IMR-90 (cell line): Measurements from ENCODE around the gene PMAIP1. TPM values are rescaled to one million over a fixed set of nuclear protein-coding genes. Genes with fewer than 3 reads are reported as not detected.

ENCODE experiments used
- ATAC-seq: fragments of 200-7000 bp; cut with Tn5 transposase; 2 replicates; pipeline ENCODE4 v1.9.1; 2020; ENCODE audit warnings: low read depth, mild to moderate bottlenecking, moderate library complexity
- BruUV-seq: library from RNA; stranded (reverse); fragments of 400-500 nt; replicated peaks from 2 replicates; lab custom pipeline; 2021; lab: Mats Ljungman, UMichigan
- CTCF ChIA-PET: fragments of 300-600 bp; formaldehyde crosslinking; extraction: SDS; loops from one replicate; lab custom pipeline; 2021; ENCODE audit warnings: antibody characterized with exemption; lab: Yijun Ruan, JAX
- POLR2A ChIA-PET: fragments of 300-600 bp; sonication (Branson Sonifier 250); formaldehyde crosslinking; loops from one replicate; lab custom pipeline; 2022; ENCODE audit warnings: antibody characterized with exemption; ENCODE audit not compliant: unreplicated experiment; lab: Charles Lee
- DNase-seq: peaks from one replicate; pipeline ENCODE4 v3.0.0; 2013
- H2AFZ ChIP-seq: replicated peaks from 2 replicates; pipeline ENCODE3; 2013; ENCODE audit warnings: low read length, mild to moderate bottlenecking; ENCODE audit not compliant: poor library complexity
- H2AK5ac ChIP-seq: 2 replicates; pipeline ENCODE4 v1.6.1; 2013; ENCODE audit warnings: low read depth, low read length, inconsistent platforms
- H2AK9ac ChIP-seq: replicated peaks from 2 replicates; pipeline ENCODE3; 2013; ENCODE audit warnings: mild to moderate bottlenecking, low read depth, low read length, moderate library complexity; ENCODE audit not compliant: poor library complexity
- H2BK120ac ChIP-seq: 2 replicates; pipeline ENCODE4 v1.6.1; 2013; ENCODE audit warnings: low read depth, low read length, inconsistent platforms
- H2BK15ac ChIP-seq: 3 replicates; pipeline ENCODE4 v1.6.1; 2013; ENCODE audit warnings: low read depth, low read length, inconsistent platforms
- H2BK20ac ChIP-seq: 2 replicates; pipeline ENCODE4 v1.6.1; 2013; ENCODE audit warnings: low read depth, mild to moderate bottlenecking, inconsistent platforms, low read length, moderate library complexity
- H2BK5ac ChIP-seq: 2 replicates; pipeline ENCODE4 v1.6.1; 2013; ENCODE audit warnings: mild to moderate bottlenecking, low read depth, low read length, inconsistent platforms; ENCODE audit not compliant: poor library complexity, severe bottlenecking
- H3K14ac ChIP-seq: replicated peaks from 2 replicates; pipeline ENCODE4 v1.6.1; 2013; ENCODE audit warnings: low read depth, low read length, inconsistent platforms
- H3K18ac ChIP-seq: 2 replicates; pipeline ENCODE4 v1.6.1; 2013; ENCODE audit warnings: low read depth, low read length, control low read depth
- H3K23ac ChIP-seq: 2 replicates; pipeline ENCODE4 v1.6.1; 2013; ENCODE audit warnings: low read depth, low read length, inconsistent platforms
- H3K27ac ChIP-seq: 2 replicates; pipeline ENCODE4 v1.5.1; 2013; ENCODE audit warnings: mild to moderate bottlenecking, control low read depth, low read length; ENCODE audit not compliant: insufficient read depth
- H3K27me3 ChIP-seq: 2 replicates; pipeline ENCODE4 v1.6.1; 2013; ENCODE audit warnings: low read length; ENCODE audit not compliant: control insufficient read depth, insufficient read depth
- H3K36me3 ChIP-seq: 2 replicates; pipeline ENCODE4 v1.6.1; 2013; ENCODE audit warnings: low read length, mixed read lengths; ENCODE audit not compliant: control insufficient read depth, insufficient read depth
- H3K4ac ChIP-seq: 2 replicates; pipeline ENCODE4 v1.6.1; 2013; ENCODE audit warnings: low read depth, low read length, inconsistent platforms
- H3K4me1 ChIP-seq: 2 replicates; pipeline ENCODE4 v1.6.1; 2013; ENCODE audit warnings: low read length, mixed read lengths; ENCODE audit not compliant: control insufficient read depth, insufficient read depth
- H3K4me2 ChIP-seq: 2 replicates; pipeline ENCODE4 v1.6.1; 2013; ENCODE audit warnings: low read depth, mild to moderate bottlenecking, control low read depth, low read length, moderate library complexity
- H3K4me3 ChIP-seq: 2 replicates; pipeline ENCODE4 v1.5.1; 2013; ENCODE audit warnings: low read depth, mild to moderate bottlenecking, control low read depth, low read length, moderate library complexity; ENCODE audit not compliant: insufficient read depth
- H3K56ac ChIP-seq: 2 replicates; pipeline ENCODE4 v1.6.1; 2013; ENCODE audit warnings: low read length, inconsistent platforms; ENCODE audit not compliant: insufficient read depth; ENCODE audit errors: extremely low read depth
- H3K79me1 ChIP-seq, 2 experiments: 2 replicates each; pipeline ENCODE4 v1.6.1; 2013; ENCODE audit warnings: low read length in 2 of 2, inconsistent platforms in 1 of 2, low read depth in 1 of 2
- H3K9ac ChIP-seq: 2 replicates; pipeline ENCODE4 v1.6.1; 2013; ENCODE audit warnings: low read depth, low read length, control low read depth
- H3K9me1 ChIP-seq: 2 replicates; pipeline ENCODE4 v1.6.1; 2013; ENCODE audit warnings: low read length, inconsistent platforms; ENCODE audit not compliant: insufficient read depth
- H3K9me3 ChIP-seq: 2 replicates; pipeline ENCODE4 v1.6.1; 2013; ENCODE audit warnings: low read length; ENCODE audit not compliant: control insufficient read depth, insufficient read depth
- H4K20me1 ChIP-seq: 2 replicates; pipeline ENCODE4 v1.6.1; 2013; ENCODE audit warnings: low read length, inconsistent platforms; ENCODE audit not compliant: insufficient read depth
- H4K5ac ChIP-seq: 2 replicates; pipeline ENCODE4 v1.6.1; 2013; ENCODE audit warnings: mild to moderate bottlenecking, low read depth, low read length, control low read depth
- H4K8ac ChIP-seq, 2 experiments: 2 replicates each; pipeline ENCODE4 v1.6.1; 2013; ENCODE audit warnings: low read depth in 2 of 2, low read length in 2 of 2, control low read depth in 1 of 2, inconsistent platforms in 1 of 2
- H4K91ac ChIP-seq: 2 replicates; pipeline ENCODE4 v1.6.1; 2013; ENCODE audit warnings: low read depth, low read length, inconsistent platforms; ENCODE audit not compliant: insufficient read depth
- BHLHE40 ChIP-seq: fragments of 150-350 bp; IDR thresholded peaks from 2 replicates; pipeline ENCODE4 v1.6.1; 2016; ENCODE audit warnings: mild to moderate bottlenecking, low read depth, low read length
- CEBPB ChIP-seq: IDR thresholded peaks from 2 replicates; pipeline ENCODE4 v1.6.1; 2012; ENCODE audit warnings: low read depth, low read length, improper control_type of control experiment
- CHD1 ChIP-seq: IDR thresholded peaks from 2 replicates; pipeline ENCODE4 v1.6.1; 2012; ENCODE audit warnings: low read depth, low read length, improper control_type of control experiment
- FOS ChIP-seq: fragments of 150-350 bp; IDR thresholded peaks from 2 replicates; pipeline ENCODE4 v1.6.1; 2016; ENCODE audit warnings: low read depth, low read length
- MAFK ChIP-seq: IDR thresholded peaks from 2 replicates; pipeline ENCODE4 v1.6.1; 2012; ENCODE audit warnings: low read depth, low read length, improper control_type of control experiment
- MAZ ChIP-seq: IDR thresholded peaks from 2 replicates; pipeline ENCODE4 v1.6.1; 2012; ENCODE audit warnings: low read depth, mild to moderate bottlenecking, low read length, improper control_type of control experiment, moderate library complexity, borderline replicate concordance
- MXI1 ChIP-seq: IDR thresholded peaks from 2 replicates; pipeline ENCODE4 v1.6.1; 2012; ENCODE audit warnings: low read depth, mild to moderate bottlenecking, low read length, moderate library complexity, borderline replicate concordance
- NFE2L2 ChIP-seq: fragments of 150-350 bp; IDR thresholded peaks from 2 replicates; pipeline ENCODE4 v1.6.1; 2016; ENCODE audit warnings: low read depth, mild to moderate bottlenecking, low read length
- POLR2A ChIP-seq: IDR thresholded peaks from 2 replicates; pipeline ENCODE4 v1.6.1; 2012; ENCODE audit warnings: mild to moderate bottlenecking, low read depth, low read length
- RAD21 ChIP-seq: IDR thresholded peaks from 2 replicates; pipeline ENCODE4 v1.6.1; 2012; ENCODE audit warnings: low read length, improper control_type of control experiment
- RCOR1 ChIP-seq: IDR thresholded peaks from 2 replicates; pipeline ENCODE4 v1.6.1; 2012; ENCODE audit warnings: mild to moderate bottlenecking, low read length, improper control_type of control experiment; ENCODE audit not compliant: insufficient replicate concordance
- RFX5 ChIP-seq: IDR thresholded peaks from 2 replicates; pipeline ENCODE4 v1.8.0; 2012; ENCODE audit warnings: low read depth, mild to moderate bottlenecking, low read length, moderate library complexity
- SMC3 ChIP-seq: fragments of 150-350 bp; IDR thresholded peaks from 2 replicates; pipeline ENCODE4 v1.6.1; 2016; ENCODE audit warnings: low read depth, mild to moderate bottlenecking, antibody characterized with exemption, low read length, moderate library complexity
- USF2 ChIP-seq: fragments of 150-350 bp; IDR thresholded peaks from 2 replicates; pipeline ENCODE4 v1.6.1; 2017; ENCODE audit warnings: mild to moderate bottlenecking, antibody characterized with exemption, low read length, low read depth
- WGBS, 2 experiments: methylation state at CpG; one replicate each; pipeline versions ENCODE4 v1.1.5 to v1.1.7; 2013; ENCODE audit warnings: missing lambda C conversion rate in 2 of 2; ENCODE audit not compliant: insufficient read length in 1 of 2; ENCODE audit errors: extremely low coverage in 2 of 2; 5-methylcytosine and 5-hydroxymethylcytosine counted together
- dilution Hi-C: fragments of 300-500 bp; cut with HindIII; formaldehyde crosslinking; loops from one replicate; pipeline ENCODE4 v1.14.3; 2018; ENCODE audit warnings: low sequenced_read_pairs; ENCODE audit not compliant: unreplicated experiment
- in situ Hi-C: fragments of 300-500 bp; cut with MboI; formaldehyde crosslinking; loops from 3 replicates; pipeline ENCODE4 v1.14.3; 2019; ENCODE audit warnings: low sequenced_read_pairs, inconsistent platforms, mixed read lengths
- intact Hi-C: fragments of 100-400 bp; cut with micrococcal nuclease; formaldehyde crosslinking; loops from 2 replicates; pipeline ENCODE4 v1.10.0; 2022
- polyA plus RNA-seq, 3 experiments: library from polyadenylated mRNA; depleted of rRNA; stranded (reverse); fragments of >200 nt; gene quantifications; 2 replicates each; pipeline ENCODE4 v1.2.3, GENCODE V29; 2012; ENCODE audit warnings: low replicate concordance in 1 of 3
- total RNA-seq: library from RNA; depleted of rRNA; stranded (reverse); fragments of >200 nt; gene quantifications from 2 replicates; pipeline ENCODE4 v1.2.3, GENCODE V29; 2012
- TF ChIP-seq, protein P1 (sequence below): conservative IDR thresholded peaks from 2 replicates; pipeline ENCODE4 v1.5.1; 2012; ENCODE audit warnings: mild to moderate bottlenecking, low read depth, low read length, improper control_type of control experiment
- TF ChIP-seq, protein P2 (sequence below): fragments of 150-350 bp; IDR thresholded peaks from 2 replicates; pipeline ENCODE4 v1.6.1; 2016; ENCODE audit warnings: low read depth, mild to moderate bottlenecking, low read length, moderate library complexity, borderline replicate concordance

PMAIP1 gene
- total and polyA plus RNA-seq, 2 of the 4 experiments (the other 2 are of a cell fraction): 14.0 to 30.1 TPM

DNA sequence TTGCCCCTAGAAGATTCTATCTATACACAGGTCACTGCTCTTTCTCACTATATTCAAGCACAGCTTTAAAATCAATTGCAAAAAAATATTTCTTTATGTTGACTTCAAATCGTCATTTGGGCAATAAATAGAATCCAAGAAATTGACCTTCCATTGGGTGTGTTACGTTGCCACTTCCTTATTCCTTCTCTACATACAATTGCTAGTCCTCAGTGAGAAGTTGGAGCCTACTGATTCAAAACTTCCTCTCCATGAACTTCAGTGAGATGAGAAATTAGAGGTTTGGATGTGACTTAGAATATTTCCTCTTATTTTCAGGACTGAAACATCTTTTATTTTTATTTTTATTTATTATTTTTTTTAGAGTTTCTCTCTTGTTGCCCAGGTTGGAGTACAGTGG, 40.3 kb downstream of the PMAIP1 start:
- no peak for ATAC-seq
- Histone ChIP-seq H3K79me1 (no peaks in the 10 kb centered on the region), H4K5ac (no peak overlapping the region), H3K4ac (no peak overlapping the region), H2AK5ac (no peak overlapping the region), H3K18ac (no peak overlapping the region), H3K27me3 (no peaks in the 10 kb centered on the region), H2BK120ac (no peak overlapping the region), H2BK5ac (no peak overlapping the region), H3K4me3 (no peak overlapping the region), H4K20me1 (no peaks in the 10 kb centered on the region), H2BK15ac (no peak overlapping the region), H3K23ac (no peak overlapping the region), H3K56ac (no peak overlapping the region), H3K27ac (no peak overlapping the region), H2BK20ac (no peak overlapping the region), H2AFZ (no peak overlapping the region), H3K4me2 (no peak overlapping the region), H3K9ac (no peak overlapping the region), H2AK9ac (no peak overlapping the region), H3K9me3 (no peaks in the 10 kb centered on the region), H4K91ac (no peak overlapping the region), H3K9me1 (no peaks in the 10 kb centered on the region), H3K36me3 (no peaks in the 10 kb centered on the region), H3K14ac (no peak overlapping the region), H4K8ac (no peak overlapping the region), H3K4me1 (no peaks in the 10 kb centered on the region)
- dilution Hi-C loops (no loop called here), in situ Hi-C loops (no loop called here), intact Hi-C loops (no loop called here)
- TF ChIP-seq MAZ (no peak), BHLHE40 (no peak), MXI1 (no peak), USF2 (no peak), SMC3 (no peak), RCOR1 (no peak), RAD21 (no peak), CHD1 (no peak), FOS (no peak), RFX5 (no peak), MAFK (no peak), NFE2L2 (no peak), POLR2A (no peak), CEBPB (no peak)
- TF ChIP-seq, protein P1, sequence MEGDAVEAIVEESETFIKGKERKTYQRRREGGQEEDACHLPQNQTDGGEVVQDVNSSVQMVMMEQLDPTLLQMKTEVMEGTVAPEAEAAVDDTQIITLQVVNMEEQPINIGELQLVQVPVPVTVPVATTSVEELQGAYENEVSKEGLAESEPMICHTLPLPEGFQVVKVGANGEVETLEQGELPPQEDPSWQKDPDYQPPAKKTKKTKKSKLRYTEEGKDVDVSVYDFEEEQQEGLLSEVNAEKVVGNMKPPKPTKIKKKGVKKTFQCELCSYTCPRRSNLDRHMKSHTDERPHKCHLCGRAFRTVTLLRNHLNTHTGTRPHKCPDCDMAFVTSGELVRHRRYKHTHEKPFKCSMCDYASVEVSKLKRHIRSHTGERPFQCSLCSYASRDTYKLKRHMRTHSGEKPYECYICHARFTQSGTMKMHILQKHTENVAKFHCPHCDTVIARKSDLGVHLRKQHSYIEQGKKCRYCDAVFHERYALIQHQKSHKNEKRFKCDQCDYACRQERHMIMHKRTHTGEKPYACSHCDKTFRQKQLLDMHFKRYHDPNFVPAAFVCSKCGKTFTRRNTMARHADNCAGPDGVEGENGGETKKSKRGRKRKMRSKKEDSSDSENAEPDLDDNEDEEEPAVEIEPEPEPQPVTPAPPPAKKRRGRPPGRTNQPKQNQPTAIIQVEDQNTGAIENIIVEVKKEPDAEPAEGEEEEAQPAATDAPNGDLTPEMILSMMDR: no peak
- TF ChIP-seq, protein P2, sequence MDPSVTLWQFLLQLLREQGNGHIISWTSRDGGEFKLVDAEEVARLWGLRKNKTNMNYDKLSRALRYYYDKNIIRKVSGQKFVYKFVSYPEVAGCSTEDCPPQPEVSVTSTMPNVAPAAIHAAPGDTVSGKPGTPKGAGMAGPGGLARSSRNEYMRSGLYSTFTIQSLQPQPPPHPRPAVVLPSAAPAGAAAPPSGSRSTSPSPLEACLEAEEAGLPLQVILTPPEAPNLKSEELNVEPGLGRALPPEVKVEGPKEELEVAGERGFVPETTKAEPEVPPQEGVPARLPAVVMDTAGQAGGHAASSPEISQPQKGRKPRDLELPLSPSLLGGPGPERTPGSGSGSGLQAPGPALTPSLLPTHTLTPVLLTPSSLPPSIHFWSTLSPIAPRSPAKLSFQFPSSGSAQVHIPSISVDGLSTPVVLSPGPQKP: no peak
- POLR2A ChIA-PET: no interaction called here
- no TSS peak for BruUV-seq
- CTCF ChIA-PET: interaction anchor here (0.7 kb wide), 1 partner anchor 570 kb away, joined by 3 read pairs; no protein-coding TSS in a partner anchor
- WGBS, 2 experiments: no CpG with 5 or more reads among the region's 2 CpGs
- no peak for DNase-seq
